ENCODE results near the gene RIBC2.

DNA sequence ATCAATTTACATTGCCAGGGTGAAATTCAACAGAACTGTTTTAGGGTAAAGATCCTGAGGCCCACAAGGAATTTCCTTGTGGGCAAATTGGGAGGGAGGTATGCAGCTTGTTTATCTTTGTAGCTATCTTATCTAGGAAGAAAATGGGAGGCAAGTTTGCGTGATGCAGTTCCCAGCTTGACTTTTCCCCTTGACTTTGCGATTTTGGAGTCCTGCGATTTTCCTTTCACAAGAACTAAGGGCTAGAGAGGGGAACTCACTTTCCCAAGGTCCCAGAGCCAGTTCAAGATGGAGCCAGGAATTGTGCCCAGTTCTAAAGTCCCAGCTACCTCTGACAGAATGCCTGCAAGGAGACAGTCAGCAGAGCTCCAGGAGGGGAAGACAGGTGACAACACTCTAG is 30.7 kb downstream of the RIBC2 start:
- TF ChIP-seq CTCF (conservative IDR thresholded peaks at IDR 0.05; ENCODE audit: low read depth, low read length) (no peak), NFE2L2 (IDR thresholded peaks at IDR 0.05; ENCODE audit: low read depth, low read length) (no peak), POLR2A (IDR thresholded peaks at IDR 0.05; ENCODE audit: low read depth, low read length) (no peak), BHLHE40 (IDR thresholded peaks at IDR 0.05; ENCODE audit: low read depth, low read length) (no peak), SMC3 (IDR thresholded peaks at IDR 0.05; ENCODE audit: low read depth, low read length) (no peak), RFX5 (IDR thresholded peaks at IDR 0.05; ENCODE audit: low read depth, low read length) (no peak), FOS (IDR thresholded peaks at IDR 0.05; ENCODE audit: low read depth, low read length) (no peak), CEBPB (IDR thresholded peaks at IDR 0.05; ENCODE audit: low read depth, low read length) (no peak), MAFK (IDR thresholded peaks at IDR 0.05; ENCODE audit: low read depth, low read length) (no peak), RAD21 (IDR thresholded peaks at IDR 0.05; ENCODE audit: low read length) (no peak), MXI1 (IDR thresholded peaks at IDR 0.05; ENCODE audit: borderline replicate concordance, low read depth, low read length) (no peak), CHD1 (IDR thresholded peaks at IDR 0.05; ENCODE audit: low read depth, low read length) (no peak), MAZ (IDR thresholded peaks at IDR 0.05; ENCODE audit: borderline replicate concordance, low read depth, low read length) (no peak)
- TF ChIP-seq, protein P1, sequence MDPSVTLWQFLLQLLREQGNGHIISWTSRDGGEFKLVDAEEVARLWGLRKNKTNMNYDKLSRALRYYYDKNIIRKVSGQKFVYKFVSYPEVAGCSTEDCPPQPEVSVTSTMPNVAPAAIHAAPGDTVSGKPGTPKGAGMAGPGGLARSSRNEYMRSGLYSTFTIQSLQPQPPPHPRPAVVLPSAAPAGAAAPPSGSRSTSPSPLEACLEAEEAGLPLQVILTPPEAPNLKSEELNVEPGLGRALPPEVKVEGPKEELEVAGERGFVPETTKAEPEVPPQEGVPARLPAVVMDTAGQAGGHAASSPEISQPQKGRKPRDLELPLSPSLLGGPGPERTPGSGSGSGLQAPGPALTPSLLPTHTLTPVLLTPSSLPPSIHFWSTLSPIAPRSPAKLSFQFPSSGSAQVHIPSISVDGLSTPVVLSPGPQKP (IDR thresholded peaks at IDR 0.05; ENCODE audit: borderline replicate concordance, low read depth, low read length), result no peak

All from IMR-90 (cell line).